ENCODE results near the gene COG7.

GRCh38 chr16:23416816-23417215 is 36.2 kb downstream of the COG7 start:
- TF ChIP-seq, protein P1, sequence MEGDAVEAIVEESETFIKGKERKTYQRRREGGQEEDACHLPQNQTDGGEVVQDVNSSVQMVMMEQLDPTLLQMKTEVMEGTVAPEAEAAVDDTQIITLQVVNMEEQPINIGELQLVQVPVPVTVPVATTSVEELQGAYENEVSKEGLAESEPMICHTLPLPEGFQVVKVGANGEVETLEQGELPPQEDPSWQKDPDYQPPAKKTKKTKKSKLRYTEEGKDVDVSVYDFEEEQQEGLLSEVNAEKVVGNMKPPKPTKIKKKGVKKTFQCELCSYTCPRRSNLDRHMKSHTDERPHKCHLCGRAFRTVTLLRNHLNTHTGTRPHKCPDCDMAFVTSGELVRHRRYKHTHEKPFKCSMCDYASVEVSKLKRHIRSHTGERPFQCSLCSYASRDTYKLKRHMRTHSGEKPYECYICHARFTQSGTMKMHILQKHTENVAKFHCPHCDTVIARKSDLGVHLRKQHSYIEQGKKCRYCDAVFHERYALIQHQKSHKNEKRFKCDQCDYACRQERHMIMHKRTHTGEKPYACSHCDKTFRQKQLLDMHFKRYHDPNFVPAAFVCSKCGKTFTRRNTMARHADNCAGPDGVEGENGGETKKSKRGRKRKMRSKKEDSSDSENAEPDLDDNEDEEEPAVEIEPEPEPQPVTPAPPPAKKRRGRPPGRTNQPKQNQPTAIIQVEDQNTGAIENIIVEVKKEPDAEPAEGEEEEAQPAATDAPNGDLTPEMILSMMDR (IDR thresholded peaks at IDR 0.05): no peak
- TF ChIP-seq POLR2A (IDR thresholded peaks at IDR 0.05): no peak

Data from Peyer's patch (tissue), 4 donors.